Lower leg skin (tissue), 3 donors: ENCODE measurements around the gene PLEKHG4.

Experiments
- CTCF ChIP-seq, 3 donors: fragments of 450-650 bp; IDR thresholded peaks; one replicate each; pipeline ENCODE4 v1.5.1; 2016; ENCODE audit warnings: antibody characterized with exemption in 3 of 3, mild to moderate bottlenecking in 3 of 3, moderate library complexity in 2 of 3
- POLR2A ChIP-seq, 2 donors: fragments of 450-650 bp; IDR thresholded peaks; one replicate each; pipeline ENCODE4 v1.6.1; 2016 to 2017; ENCODE audit warnings: antibody characterized with exemption in 2 of 2, mild to moderate bottlenecking in 1 of 2, moderate library complexity in 1 of 2

GRCh38 chr16:67282447-67282805, 3.1 kb downstream of the PLEKHG4 start:
- no peak for TF ChIP-seq CTCF (IDR thresholded peaks at IDR 0.05)
- no peak for TF ChIP-seq POLR2A (IDR thresholded peaks at IDR 0.05)
